ENCODE measurements around the gene KDM5A. TPM values are rescaled to one million over a fixed set of nuclear protein-coding genes. Genes with fewer than 3 reads are reported as not detected.

Gene KDM5A
- total RNA-seq, 1 donor: 75.3 TPM

- Histone ChIP-seq H3K4me3 (ENCODE audit: insufficient read depth, low read length) (no peak overlapping the region), H3K4me2 (ENCODE audit: insufficient read depth, low read length) (no peak overlapping the region), H3K79me2 (ENCODE audit: insufficient read depth, low read length) (no peaks in the 10 kb centered on the region), H4K20me1 (ENCODE audit: insufficient read depth, low read length) (peaks cover 7% of the 10 kb centered on the region), H2AFZ (ENCODE audit: low read length) (no peak overlapping the region), H3K27ac (ENCODE audit: low read depth, low read length) (no peak overlapping the region), H3K36me3 (ENCODE audit: insufficient read depth, low read length) (no peaks in the 10 kb centered on the region), H3K27me3 (ENCODE audit: insufficient read depth, low read length) (peaks cover 2% of the 10 kb centered on the region), H3K4me1 (ENCODE audit: insufficient read depth, low read length) (no peaks in the 10 kb centered on the region), H3K9me3 (ENCODE audit: low read depth, low read length) (no peaks in the 10 kb centered on the region)
- TF ChIP-seq, protein P1, sequence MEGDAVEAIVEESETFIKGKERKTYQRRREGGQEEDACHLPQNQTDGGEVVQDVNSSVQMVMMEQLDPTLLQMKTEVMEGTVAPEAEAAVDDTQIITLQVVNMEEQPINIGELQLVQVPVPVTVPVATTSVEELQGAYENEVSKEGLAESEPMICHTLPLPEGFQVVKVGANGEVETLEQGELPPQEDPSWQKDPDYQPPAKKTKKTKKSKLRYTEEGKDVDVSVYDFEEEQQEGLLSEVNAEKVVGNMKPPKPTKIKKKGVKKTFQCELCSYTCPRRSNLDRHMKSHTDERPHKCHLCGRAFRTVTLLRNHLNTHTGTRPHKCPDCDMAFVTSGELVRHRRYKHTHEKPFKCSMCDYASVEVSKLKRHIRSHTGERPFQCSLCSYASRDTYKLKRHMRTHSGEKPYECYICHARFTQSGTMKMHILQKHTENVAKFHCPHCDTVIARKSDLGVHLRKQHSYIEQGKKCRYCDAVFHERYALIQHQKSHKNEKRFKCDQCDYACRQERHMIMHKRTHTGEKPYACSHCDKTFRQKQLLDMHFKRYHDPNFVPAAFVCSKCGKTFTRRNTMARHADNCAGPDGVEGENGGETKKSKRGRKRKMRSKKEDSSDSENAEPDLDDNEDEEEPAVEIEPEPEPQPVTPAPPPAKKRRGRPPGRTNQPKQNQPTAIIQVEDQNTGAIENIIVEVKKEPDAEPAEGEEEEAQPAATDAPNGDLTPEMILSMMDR (IDR thresholded peaks at IDR 0.05; ENCODE audit: extremely low read depth, low read depth, low read length): no peak
- DNase-seq (ENCODE audit: insufficient read length, low spot score, missing footprints): no peak
These were observed 119.9 kb downstream of the KDM5A start for GRCh38 chr12:269191-269590.

DNA sequence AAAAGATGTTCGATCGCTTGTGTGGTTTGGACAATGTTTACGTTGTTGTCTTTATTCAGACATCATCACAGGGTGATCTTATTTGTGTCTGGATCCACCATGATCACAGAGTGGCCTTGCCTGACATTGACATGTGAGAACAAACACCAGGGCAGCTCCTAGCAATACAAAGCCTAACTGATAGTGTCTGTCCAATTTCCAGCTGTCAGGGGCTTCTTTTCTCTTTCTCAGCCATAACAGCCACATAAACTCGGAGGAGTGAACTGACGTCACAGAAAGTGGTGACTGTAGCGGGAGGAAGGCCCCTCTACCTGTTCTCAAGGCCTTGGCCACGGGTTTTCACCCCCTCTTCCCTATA, 120.7 kb downstream of the KDM5A start:
- TF ChIP-seq, protein P1 (IDR thresholded peaks at IDR 0.05; ENCODE audit: extremely low read depth, low read depth, low read length): no peak
- Histone ChIP-seq H3K4me1 (ENCODE audit: insufficient read depth, low read length) (peaks cover 1% of the 10 kb centered on the region), H2AFZ (ENCODE audit: low read length) (no peak overlapping the region), H3K79me2 (ENCODE audit: insufficient read depth, low read length) (no peaks in the 10 kb centered on the region), H3K27ac (ENCODE audit: low read depth, low read length) (no peak overlapping the region), H4K20me1 (ENCODE audit: insufficient read depth, low read length) (peaks cover 6% of the 10 kb centered on the region), H3K36me3 (ENCODE audit: insufficient read depth, low read length) (no peaks in the 10 kb centered on the region), H3K4me2 (ENCODE audit: insufficient read depth, low read length) (no peak overlapping the region), H3K9me3 (ENCODE audit: low read depth, low read length) (no peaks in the 10 kb centered on the region), H3K4me3 (ENCODE audit: insufficient read depth, low read length) (no peak overlapping the region), H3K27me3 (ENCODE audit: insufficient read depth, low read length) (peaks cover 2% of the 10 kb centered on the region)
- no peak for DNase-seq (ENCODE audit: insufficient read length, low spot score, missing footprints)

DNA sequence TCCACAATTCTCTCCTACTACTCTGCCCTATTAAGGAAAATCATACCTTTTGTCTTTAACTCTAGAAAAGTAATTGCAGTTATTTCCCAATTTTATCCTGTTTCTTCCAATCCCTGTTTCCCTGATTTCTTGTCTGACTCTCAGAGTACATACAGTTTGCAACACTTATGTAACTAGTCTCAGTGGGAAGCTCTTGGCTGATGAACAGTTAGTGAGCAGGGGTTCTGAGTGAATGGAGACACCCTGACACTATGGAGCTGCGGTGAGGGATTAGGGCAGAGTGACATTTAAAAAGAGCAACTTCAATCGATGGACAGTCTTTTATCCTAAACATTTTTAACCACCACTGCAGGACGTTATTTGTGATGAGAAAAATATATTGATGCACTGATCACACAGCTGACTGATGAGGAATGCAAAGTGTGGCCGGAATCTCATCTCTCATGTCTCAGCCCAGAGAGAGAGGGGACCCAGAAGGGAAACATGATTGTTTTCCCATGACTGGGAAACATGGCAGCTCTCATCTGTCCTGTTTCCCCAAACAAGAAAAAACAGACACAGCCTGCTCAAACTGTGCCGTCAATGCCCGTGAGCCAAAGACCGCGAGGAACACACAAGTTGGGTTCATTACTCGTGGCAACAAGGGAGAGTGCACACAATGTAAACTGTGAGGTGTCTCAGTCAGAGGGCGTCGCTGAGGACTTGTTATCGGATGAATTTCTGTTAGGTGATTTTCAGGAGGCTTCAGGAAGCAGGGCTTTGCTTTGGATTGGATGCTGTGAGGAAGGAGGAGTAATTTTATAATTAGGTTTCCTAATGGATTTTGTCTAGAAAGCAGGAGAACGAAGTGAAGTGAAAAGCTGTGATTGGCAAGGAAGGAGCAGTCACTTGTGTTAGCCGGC, 121.3 kb downstream of the KDM5A start:
- H3K4me3 ChIP-seq (ENCODE audit: insufficient read depth, low read length): no peak overlapping the region
- DNase-seq (ENCODE audit: insufficient read length, low spot score, missing footprints): no peak
- H3K27me3 ChIP-seq (ENCODE audit: insufficient read depth, low read length): peaks cover 2% of the 10 kb centered on the region
- no peaks in the 10 kb centered on the region for H3K9me3 ChIP-seq (ENCODE audit: low read depth, low read length)
- H4K20me1 ChIP-seq (ENCODE audit: insufficient read depth, low read length): peaks cover under 1% of the 10 kb centered on the region
- H2AFZ ChIP-seq (ENCODE audit: low read length): no peak overlapping the region
- no peaks in the 10 kb centered on the region for H3K79me2 ChIP-seq (ENCODE audit: insufficient read depth, low read length)
- TF ChIP-seq, protein P1 (IDR thresholded peaks at IDR 0.05; ENCODE audit: extremely low read depth, low read depth, low read length): no peak
- H3K4me1 ChIP-seq (ENCODE audit: insufficient read depth, low read length): peaks cover 2% of the 10 kb centered on the region
- H3K36me3 ChIP-seq (ENCODE audit: insufficient read depth, low read length): no peaks in the 10 kb centered on the region
- no peak overlapping the region for H3K4me2 ChIP-seq (ENCODE audit: insufficient read depth, low read length)
- no peak overlapping the region for H3K27ac ChIP-seq (ENCODE audit: low read depth, low read length)

DNA sequence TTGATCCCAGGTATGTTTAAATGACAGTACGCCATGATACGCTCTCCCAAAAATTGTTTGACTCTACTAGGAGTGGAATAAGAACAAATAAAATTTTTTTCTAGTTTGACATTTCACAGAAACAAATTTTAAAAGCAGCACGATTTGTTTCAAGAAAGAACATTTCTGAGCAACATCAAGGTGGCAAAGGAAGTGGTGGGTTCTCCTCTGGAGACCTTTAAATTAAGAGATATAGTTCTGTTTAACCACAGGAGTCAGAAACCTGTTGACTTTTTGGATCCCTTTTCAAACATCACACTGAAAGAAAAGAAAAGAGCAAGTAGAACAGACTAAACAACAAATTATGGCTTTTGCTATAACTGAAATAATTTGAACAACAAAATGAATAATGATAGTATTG, 124.0 kb downstream of the KDM5A start:
- no peak overlapping the region for H3K27ac ChIP-seq (ENCODE audit: low read depth, low read length)
- peaks cover 17% of the 10 kb centered on the region for H3K27me3 ChIP-seq (ENCODE audit: insufficient read depth, low read length)
- H3K4me2 ChIP-seq (ENCODE audit: insufficient read depth, low read length): no peak overlapping the region
- DNase-seq (ENCODE audit: insufficient read length, low spot score, missing footprints): no peak
- no peaks in the 10 kb centered on the region for H4K20me1 ChIP-seq (ENCODE audit: insufficient read depth, low read length)
- H2AFZ ChIP-seq (ENCODE audit: low read length): no peak overlapping the region
- no peaks in the 10 kb centered on the region for H3K36me3 ChIP-seq (ENCODE audit: insufficient read depth, low read length)
- H3K9me3 ChIP-seq (ENCODE audit: low read depth, low read length): no peaks in the 10 kb centered on the region
- TF ChIP-seq, protein P1 (IDR thresholded peaks at IDR 0.05; ENCODE audit: extremely low read depth, low read depth, low read length): no peak
- peaks cover 2% of the 10 kb centered on the region for H3K4me1 ChIP-seq (ENCODE audit: insufficient read depth, low read length)
- no peak overlapping the region for H3K4me3 ChIP-seq (ENCODE audit: insufficient read depth, low read length)
- no peaks in the 10 kb centered on the region for H3K79me2 ChIP-seq (ENCODE audit: insufficient read depth, low read length)
